H9 (cell line): ENCODE results near the gene SAA4. TPM values are rescaled to one million over a fixed set of nuclear protein-coding genes. Genes with fewer than 3 reads are reported as not detected.
"Not testable (repeated sequence)": the region's sequence is repeated elsewhere in the genome, so short reads cannot be mapped to it uniquely, and the experiment has no call there.

Experiments used
- DNase-seq: peaks from one replicate; pipeline ENCODE4 v3.0.0-alpha.2; 2017
- H2AFZ ChIP-seq: one replicate; pipeline ENCODE4 v1.6.1; 2013; ENCODE audit warnings: mild to moderate bottlenecking, low read length, control low read depth, moderate library complexity
- H2AK5ac ChIP-seq: 2 replicates; pipeline ENCODE4 v1.6.1; 2013; ENCODE audit warnings: low read length, control low read depth, mixed read lengths; ENCODE audit not compliant: insufficient read length
- H2BK120ac ChIP-seq: one replicate; pipeline ENCODE4 v1.6.1; 2013; ENCODE audit warnings: low read depth, mild to moderate bottlenecking, low read length, control low read depth, inconsistent platforms; ENCODE audit not compliant: poor library complexity, severe bottlenecking
- H2BK12ac ChIP-seq: 2 replicates; pipeline ENCODE4 v1.6.1; 2013; ENCODE audit warnings: low read length, control low read depth, mixed read lengths, low read depth; ENCODE audit not compliant: insufficient read length
- H2BK15ac ChIP-seq: 2 replicates; pipeline ENCODE4 v1.6.1; 2013; ENCODE audit warnings: low read depth, low read length, control low read depth
- H2BK20ac ChIP-seq: one replicate; pipeline ENCODE4 v1.6.1; 2013; ENCODE audit warnings: low read depth, mild to moderate bottlenecking, low read length, control low read depth, inconsistent platforms; ENCODE audit not compliant: poor library complexity, severe bottlenecking
- H2BK5ac ChIP-seq: 2 replicates; pipeline ENCODE4 v1.6.1; 2013; ENCODE audit warnings: low read length, control low read depth, mixed read lengths; ENCODE audit not compliant: insufficient read length
- H3K14ac ChIP-seq: 2 replicates; pipeline ENCODE4 v1.6.1; 2013; ENCODE audit warnings: low read length, control low read depth; ENCODE audit not compliant: insufficient read depth
- H3K18ac ChIP-seq: 2 replicates; pipeline ENCODE4 v1.6.1; 2013; ENCODE audit warnings: low read depth, mild to moderate bottlenecking, mixed read lengths, low read length, control low read depth; ENCODE audit not compliant: insufficient read length
- H3K23ac ChIP-seq: 2 replicates; pipeline ENCODE4 v1.6.1; 2013; ENCODE audit warnings: low read length, control low read depth, mixed read lengths, low read depth; ENCODE audit not compliant: insufficient read length
- H3K23me2 ChIP-seq: 2 replicates; pipeline ENCODE4 v1.6.1; 2013; ENCODE audit warnings: low read depth, mild to moderate bottlenecking, mixed read lengths, low read length, control low read depth; ENCODE audit not compliant: insufficient read length, poor library complexity, severe bottlenecking
- H3K27ac ChIP-seq: 2 replicates; pipeline ENCODE4 v1.5.1; 2013; ENCODE audit warnings: low read length, control low read depth, mixed read lengths, low read depth; ENCODE audit not compliant: insufficient read length
- H3K27me3 ChIP-seq: 2 replicates; pipeline ENCODE4 v1.6.1; 2013; ENCODE audit warnings: low read length, control low read depth, inconsistent platforms; ENCODE audit not compliant: insufficient read depth
- H3K4ac ChIP-seq: 2 replicates; pipeline ENCODE4 v1.6.1; 2013; ENCODE audit warnings: low read depth, mild to moderate bottlenecking, control low read depth, inconsistent platforms, low read length, moderate library complexity
- H3K4me1 ChIP-seq: 2 replicates; pipeline ENCODE4 v1.6.1; 2013; ENCODE audit warnings: low read length, control low read depth, inconsistent platforms; ENCODE audit not compliant: insufficient read depth
- H3K4me2 ChIP-seq: 2 replicates; pipeline ENCODE4 v1.6.1; 2013; ENCODE audit warnings: low read length, control low read depth, mixed read lengths; ENCODE audit not compliant: insufficient read length, insufficient read depth
- H3K56ac ChIP-seq: 2 replicates; pipeline ENCODE4 v1.6.1; 2013; ENCODE audit warnings: low read depth, mild to moderate bottlenecking, mixed read lengths, low read length, control low read depth; ENCODE audit not compliant: insufficient read length
- H3K79me1 ChIP-seq: 2 replicates; pipeline ENCODE4 v1.6.1; 2013; ENCODE audit warnings: low read depth, mild to moderate bottlenecking, moderate library complexity, low read length, control low read depth, inconsistent platforms; ENCODE audit not compliant: insufficient read depth, poor library complexity, severe bottlenecking
- H3K79me2 ChIP-seq: 2 replicates; pipeline ENCODE4 v1.6.1; 2013; ENCODE audit warnings: low read length, control low read depth, inconsistent platforms; ENCODE audit not compliant: insufficient read depth
- H3K9ac ChIP-seq: 2 replicates; pipeline ENCODE4 v1.6.1; 2013; ENCODE audit warnings: low read length, control low read depth, mixed read lengths; ENCODE audit not compliant: insufficient read length; ENCODE audit errors: extremely low read depth
- H3K9me3 ChIP-seq: one replicate; pipeline ENCODE4 v1.6.1; 2013; ENCODE audit warnings: low read depth, low read length, inconsistent platforms; ENCODE audit not compliant: control insufficient read depth
- H3T11ph ChIP-seq: one replicate; pipeline ENCODE4 v1.6.1; 2013; ENCODE audit warnings: mild to moderate bottlenecking, low read length, control low read depth, inconsistent platforms
- H4K20me1 ChIP-seq: one replicate; pipeline ENCODE4 v1.6.1; 2013; ENCODE audit not compliant: control insufficient read depth, insufficient read length, insufficient read depth
- H4K5ac ChIP-seq: 2 replicates; pipeline ENCODE4 v1.6.1; 2013; ENCODE audit warnings: low read depth, mild to moderate bottlenecking, mixed read lengths, low read length, control low read depth; ENCODE audit not compliant: insufficient read length
- H4K8ac ChIP-seq: replicated peaks from 2 replicates; pipeline ENCODE4 v1.6.1; 2013; ENCODE audit warnings: low read length, control low read depth, mixed read lengths, low read depth; ENCODE audit not compliant: insufficient read length
- H4K91ac ChIP-seq: 2 replicates; pipeline ENCODE4 v1.6.1; 2013; ENCODE audit warnings: low read depth, mild to moderate bottlenecking, moderate library complexity, mixed read lengths, low read length, control low read depth; ENCODE audit not compliant: insufficient read length
- H3K27ac Mint-ChIP-seq, 3 experiments: 2 replicates in 2 of 3; 3 replicates in 1 of 3; pipeline ENCODE4 v1.8.0; 2020 to 2021; ENCODE audit warnings: mixed read lengths in 3 of 3, mild to moderate bottlenecking in 1 of 3, moderate library complexity in 1 of 3
- H3K27me3 Mint-ChIP-seq: 2 replicates; pipeline ENCODE4 v1.8.0; 2021; ENCODE audit warnings: low read depth, mild to moderate bottlenecking, moderate library complexity, mixed read lengths
- H3K36me3 Mint-ChIP-seq, 3 experiments: 2 replicates in 2 of 3; 3 replicates in 1 of 3; pipeline ENCODE4 v1.8.0; 2020 to 2021; ENCODE audit warnings: low read depth in 3 of 3, mixed read lengths in 3 of 3; ENCODE audit not compliant: insufficient read depth in 1 of 3
- H3K4me1 Mint-ChIP-seq, 2 experiments: 2 replicates each; pipeline ENCODE4 v1.8.0; 2020; ENCODE audit warnings: mixed read lengths in 2 of 2
- H3K4me3 Mint-ChIP-seq, 2 experiments: 2 replicates in 1 of 2; 3 replicates in 1 of 2; pipeline ENCODE4 v1.8.0; 2020 to 2021; ENCODE audit warnings: mild to moderate bottlenecking in 2 of 2, mixed read lengths in 2 of 2, moderate library complexity in 1 of 2
- H3K9me3 Mint-ChIP-seq, 2 experiments: 2 replicates in 1 of 2; 3 replicates in 1 of 2; pipeline ENCODE4 v1.8.0; 2020; ENCODE audit warnings: mild to moderate bottlenecking in 2 of 2, mixed read lengths in 2 of 2, moderate library complexity in 1 of 2
- WGBS: extraction: QIAGEN DNeasy Blood & Tissue Kit; methylation state at CpG from one replicate; pipeline ENCODE4 v1.1.7; 2013; ENCODE audit warnings: missing lambda C conversion rate, low lambda C conversion rate, mixed read lengths; ENCODE audit not compliant: insufficient read length; ENCODE audit errors: extremely low coverage; 5-methylcytosine and 5-hydroxymethylcytosine counted together
- total RNA-seq: library from RNA; stranded (reverse); gene quantifications from 2 replicates; pipeline ENCODE4 v1.2.1, GENCODE V29; 2021

SAA4 gene
- total RNA-seq, 1 experiment from 2014 or later, result not detected

DNA sequence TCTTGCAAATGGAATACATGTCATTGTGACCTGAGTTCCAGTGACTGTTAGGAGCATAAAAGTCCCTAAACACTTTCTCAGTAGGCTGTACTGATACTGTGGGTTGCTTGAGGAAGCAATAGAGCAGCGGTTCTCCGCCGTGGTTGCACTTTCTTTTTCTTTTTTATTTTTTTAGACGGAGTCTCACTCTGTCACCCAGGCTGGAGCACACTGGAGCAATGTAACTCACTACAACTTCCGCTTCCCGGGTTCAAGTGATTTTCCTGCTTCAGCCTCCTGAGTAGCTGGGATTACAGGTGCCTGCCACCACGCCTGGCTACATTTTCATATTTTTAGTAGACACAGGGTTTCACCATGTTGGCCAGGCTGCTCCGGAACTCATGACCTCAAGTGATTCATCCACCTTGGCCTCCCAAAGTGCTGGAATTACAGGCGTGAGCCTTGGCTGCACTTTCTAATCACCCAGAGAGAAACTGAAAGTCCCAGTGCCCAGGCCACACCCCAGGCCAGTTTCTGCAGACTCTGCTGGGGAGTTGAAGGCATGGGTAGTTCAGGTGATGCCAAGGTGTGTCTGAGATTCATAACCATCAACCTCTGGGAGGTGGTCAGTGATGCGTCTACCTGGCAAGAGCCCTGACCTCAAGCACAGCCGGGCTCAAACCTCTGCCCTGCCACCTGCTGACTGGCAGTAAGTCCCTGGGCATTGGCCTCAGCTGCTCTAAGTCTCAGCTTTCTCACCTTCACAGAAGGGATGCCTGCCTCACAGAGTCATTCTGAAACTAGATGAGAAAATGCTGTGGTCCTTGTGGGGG, 10.0 kb upstream of the SAA4 start:
- not testable (repeated sequence) for H3K23me2 ChIP-seq, H3K18ac ChIP-seq, H3K79me1 ChIP-seq, H3K27ac Mint-ChIP-seq, H4K5ac ChIP-seq, H3K56ac ChIP-seq, H3K23ac ChIP-seq, H3K14ac ChIP-seq, H2BK12ac ChIP-seq, H2AFZ ChIP-seq, H3K36me3 Mint-ChIP-seq, H3K79me2 ChIP-seq, H4K91ac ChIP-seq, H3K27ac ChIP-seq, H2BK5ac ChIP-seq, H3T11ph ChIP-seq, H4K8ac ChIP-seq, H2BK120ac ChIP-seq, H3K4me3 Mint-ChIP-seq, H3K9me3 ChIP-seq, H2BK20ac ChIP-seq, H4K20me1 ChIP-seq, H3K4ac ChIP-seq, H3K4me1 Mint-ChIP-seq, H3K27me3 ChIP-seq, H2BK15ac ChIP-seq, DNase-seq, H2AK5ac ChIP-seq, H3K4me2 ChIP-seq, H3K9ac ChIP-seq, H3K27me3 Mint-ChIP-seq, H3K4me1 ChIP-seq
- no CpG with 5 or more reads among the region's 11 CpGs for WGBS
- H3K9me3 Mint-ChIP-seq, result peaks cover 6 to 13% of the 10 kb centered on the region in 2 experiments
